GM18505 (cell line): ENCODE measurements around the gene NUDT2.
"Not testable (repeated sequence)": the region's sequence is repeated elsewhere in the genome, so short reads cannot be mapped to it uniquely, and the experiment has no call there.

Experiments
- ATAC-seq: cut with Tn5 transposase; IDR thresholded peaks from one replicate; pipeline ENCODE4 v1.9.1; 2021; ENCODE audit not compliant: unreplicated experiment
- POLR2A ChIP-seq: IDR thresholded peaks from 4 replicates; pipeline ENCODE4 v1.6.1; 2011; ENCODE audit warnings: borderline replicate concordance; ENCODE audit not compliant: insufficient read depth, insufficient read length; ENCODE audit errors: extremely low read depth

Gene NUDT2

GRCh38 chr9:34328987-34329832 lies at the start of gene NUDT2, which contains the start of gene KIF24:
Gene NUDT2, plus strand, starts transcription at chr9:34329569. Its CDS starts 9,471 bp downstream, at chr9:34339040.
Gene KIF24, minus strand, starts transcription at chr9:34329268. Its CDS starts 17,922 bp downstream, at chr9:34311346.
- ATAC-seq = peak; percentile 91

GRCh38 chr9:34282096-34282495 lies 47.3 kb upstream of the NUDT2 start:
- ATAC-seq = no peak
- no peak for TF ChIP-seq POLR2A

More at GRCh38 chr9:34328987-34329832, at the start of gene NUDT2, which contains the start of gene KIF24:
- TF ChIP-seq POLR2A = peak; percentile 86

GRCh38 chr9:34289159-34289558 lies 40.2 kb upstream of the NUDT2 start:
- no peak for ATAC-seq

GRCh38 chr9:34291023-34291422 lies 38.3 kb upstream of the NUDT2 start:
- no peak for TF ChIP-seq POLR2A
- ATAC-seq = no peak

More at GRCh38 chr9:34289159-34289558, 40.2 kb upstream of the NUDT2 start:
- no peak for TF ChIP-seq POLR2A

GRCh38 chr9:34291423-34291822 lies 37.9 kb upstream of the NUDT2 start:
- ATAC-seq = no peak
- TF ChIP-seq POLR2A = no peak

- no peak for TF ChIP-seq POLR2A
- ATAC-seq = no peak
Measured at GRCh38 chr9:34292552-34292951, 36.8 kb upstream of the NUDT2 start.

GRCh38 chr9:34301064-34301463 lies 28.3 kb upstream of the NUDT2 start:
- not testable (repeated sequence) for ATAC-seq

GRCh38 chr9:34308316-34308715 lies 21.1 kb upstream of the NUDT2 start:
- ATAC-seq = not testable (repeated sequence)

GRCh38 chr9:34310215-34310614 lies 19.2 kb upstream of the NUDT2 start:
- TF ChIP-seq POLR2A = no peak
- ATAC-seq = no peak

- no peak for ATAC-seq
- no peak for TF ChIP-seq POLR2A
Measured at GRCh38 chr9:34311499-34312185, 17.7 kb upstream of the NUDT2 start.

- ATAC-seq = no peak
- no peak for TF ChIP-seq POLR2A
Measured at GRCh38 chr9:34317436-34317835, 11.9 kb upstream of the NUDT2 start.

- no peak for ATAC-seq
Measured at GRCh38 chr9:34318163-34318790, 11.1 kb upstream of the NUDT2 start.

GRCh38 chr9:34321451-34321850 lies 7.9 kb upstream of the NUDT2 start:
- no peak for ATAC-seq
- no peak for TF ChIP-seq POLR2A

More at GRCh38 chr9:34318163-34318790, 11.1 kb upstream of the NUDT2 start:
- TF ChIP-seq POLR2A = no peak
